Lower leg skin (tissue), 4 donors: ENCODE results near the gene MICU1. TPM values are rescaled to one million over a fixed set of nuclear protein-coding genes. Genes with fewer than 3 reads are reported as not detected.

Experiments
- DNase-seq, 2 donors: peaks; one replicate each; pipeline ENCODE4 v3.0.0-alpha.2; 2019; ENCODE audit warnings: low spot score in 2 of 2
- H3K4me3 ChIP-seq: fragments of 200-600 bp; sonication (generic); 2 replicates; pipeline ENCODE4 v1.5.1; 2017; ENCODE audit warnings: mild to moderate bottlenecking, low read depth; ENCODE audit not compliant: poor library complexity, severe bottlenecking
- CTCF ChIP-seq, 3 donors: fragments of 450-650 bp; IDR thresholded peaks; one replicate each; pipeline ENCODE4 v1.5.1; 2016; ENCODE audit warnings: antibody characterized with exemption in 3 of 3, mild to moderate bottlenecking in 3 of 3, moderate library complexity in 2 of 3
- POLR2A ChIP-seq, 2 donors: fragments of 450-650 bp; IDR thresholded peaks; one replicate each; pipeline ENCODE4 v1.6.1; 2016 to 2017; ENCODE audit warnings: antibody characterized with exemption in 2 of 2, mild to moderate bottlenecking in 1 of 2, moderate library complexity in 1 of 2
- WGBS, 2 donors: methylation state at CpG; one replicate each; pipeline ENCODE4 v1.1.5; 2018; 5-methylcytosine and 5-hydroxymethylcytosine counted together
- intact Hi-C: fragments of 100-400 bp; cut with DNase I; formaldehyde crosslinking; loops from one replicate; pipeline ENCODE4 v1.15.0; 2023; ENCODE audit warnings: low total_unique reads
- total RNA-seq, 4 donors: library from RNA; depleted of rRNA; stranded (reverse); fragments of >200 nt; gene quantifications; one replicate each; pipeline ENCODE4 v1.1.0, GENCODE V29; 2016

MICU1 gene
- total RNA-seq, 4 donors from 2014 or later: 36.8 to 54.6 (median 46.8) TPM

DNA sequence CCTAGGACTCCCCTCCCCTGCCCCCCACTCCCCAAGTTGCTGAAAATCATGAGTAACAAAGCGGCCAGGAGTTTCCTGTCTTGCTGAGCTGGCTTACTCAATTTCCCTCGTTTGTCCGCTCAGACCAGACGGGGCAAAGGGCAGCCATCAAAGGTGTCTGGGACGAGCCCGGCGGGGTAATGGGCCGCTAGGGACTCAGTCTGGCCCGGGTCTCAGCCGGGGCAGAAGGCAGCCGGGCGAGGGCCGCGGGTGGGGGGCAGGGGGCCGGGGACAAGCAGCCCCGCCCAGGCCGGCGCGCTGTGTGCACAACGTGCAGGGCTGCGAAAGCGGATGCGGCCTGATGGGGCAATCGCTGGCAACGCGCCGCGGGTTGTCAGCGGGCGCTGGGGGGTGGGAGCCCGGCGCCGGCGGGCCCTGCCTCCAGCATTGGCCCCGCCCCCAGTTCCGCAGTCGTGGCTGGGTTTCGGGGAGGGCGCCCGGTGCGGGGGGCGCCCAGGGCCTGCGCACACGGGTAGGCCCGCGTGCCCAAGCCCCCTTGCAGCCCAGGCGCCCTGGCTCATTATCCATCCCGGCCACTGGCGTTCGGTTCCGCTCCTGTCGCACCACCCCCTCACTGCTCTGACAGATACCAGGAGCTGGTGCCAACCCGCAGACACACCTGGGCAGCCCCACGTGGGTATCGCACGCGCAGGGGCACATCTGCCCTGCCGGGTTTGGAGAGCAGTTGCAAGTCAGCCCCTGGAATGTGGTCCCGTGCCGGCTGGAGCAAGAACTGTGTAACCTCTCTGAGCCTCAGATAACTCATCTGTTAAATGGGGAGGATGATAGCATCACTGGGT, 306.2 kb downstream of the MICU1 start:
- peak; percentile 88 to 98 for DNase-seq
- whole genome bisulfite sequencing, 2 donors: 1% methylated on average over 20 to 42 of the region's 60 CpGs
- intact Hi-C loops: no loop called here
- H3K4me3 ChIP-seq: peak overlapping the region; percentile 13
- TF ChIP-seq POLR2A (IDR thresholded peaks at IDR 0.05) (no peak), CTCF (IDR thresholded peaks at IDR 0.05) (no peak)

DNA sequence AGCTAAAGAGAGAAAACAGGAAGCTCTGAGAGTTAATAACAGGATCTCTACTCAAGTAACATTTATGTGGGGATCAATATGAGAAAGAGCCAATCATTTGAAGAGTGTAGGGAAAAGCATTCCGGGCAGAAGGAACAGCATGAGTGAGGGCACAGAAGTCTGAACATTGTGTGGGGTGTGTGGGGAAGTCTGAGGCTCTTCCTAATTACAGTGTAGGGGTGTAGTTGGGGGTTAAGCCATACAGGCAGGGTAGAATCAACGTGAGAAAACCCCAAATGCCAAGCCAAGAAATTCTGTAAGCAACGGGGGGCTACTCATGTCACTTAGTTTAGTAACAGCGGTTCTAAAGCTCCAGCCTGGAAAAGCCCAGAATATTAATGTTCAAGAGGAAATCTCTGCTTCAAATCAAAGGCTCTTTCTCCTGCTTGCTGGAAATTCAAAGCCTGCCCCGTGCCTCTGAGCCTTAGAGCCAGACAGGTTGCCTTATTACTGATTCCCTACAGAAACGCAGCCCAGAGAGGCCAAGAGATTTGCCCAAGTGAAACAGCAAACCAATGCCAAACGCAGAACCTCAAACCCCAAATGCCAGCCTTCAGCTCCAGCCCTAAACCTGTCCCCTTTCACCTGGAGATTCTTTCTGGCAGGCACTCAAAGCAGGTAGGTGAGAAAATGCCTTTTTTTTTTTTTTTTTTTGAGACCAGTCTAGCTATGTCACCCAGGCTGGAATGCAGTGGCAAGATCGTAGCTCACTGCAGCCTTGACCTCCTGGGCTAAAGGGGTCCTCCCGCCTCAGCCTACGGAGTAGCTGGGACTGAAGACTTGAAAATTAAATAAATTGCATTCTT, 307.2 kb downstream of the MICU1 start:
- DNase-seq: no peak
- TF ChIP-seq CTCF (IDR thresholded peaks at IDR 0.05) (no peak), POLR2A (IDR thresholded peaks at IDR 0.05) (no peak)
- H3K4me3 ChIP-seq: no peak overlapping the region
- intact Hi-C loops: no loop called here
- WGBS, 2 donors: 58 to 60% methylated on average over 10 of the region's 10 CpGs

Other genes starting within 250 kb of the MICU1 start
- gene MCU, start 66.1 kb upstream of the MICU1 start, total RNA-seq: 10 to 100 TPM; 30.0 to 42.8 (median 34.1) TPM